ENCODE measurements around the gene CAMK2A.
A peak's percentile ranks its signal among the peaks of the same experiment; 100 is the strongest.

- no peak for TF ChIP-seq CTCF (IDR thresholded peaks at IDR 0.05; ENCODE audit: low read depth, low read length, missing input control)
- TF ChIP-seq FOXA1 (IDR thresholded peaks at IDR 0.05), result no peak
- no peak for TF ChIP-seq ATF3 (IDR thresholded peaks at IDR 0.05)
- no peak for TF ChIP-seq JUND (IDR thresholded peaks at IDR 0.05)
- no peak for TF ChIP-seq ZBTB33 (IDR thresholded peaks at IDR 0.05)
- TF ChIP-seq MAX (IDR thresholded peaks at IDR 0.05), result no peak
- TF ChIP-seq RAD21 (IDR thresholded peaks at IDR 0.05), result no peak
- no peak for TF ChIP-seq HNF4G (IDR thresholded peaks at IDR 0.05)
- TF ChIP-seq RXRA (IDR thresholded peaks at IDR 0.05), result peak in 1 of 2 donors; percentile 3
- no peak for TF ChIP-seq HNF4A (conservative IDR thresholded peaks at IDR 0.05)
- no peak for TF ChIP-seq TAF1 (conservative IDR thresholded peaks at IDR 0.05)
- no peak for TF ChIP-seq REST (IDR thresholded peaks at IDR 0.05)
- TF ChIP-seq NR2F2 (IDR thresholded peaks at IDR 0.05), result peak; percentile 70
- no peak for TF ChIP-seq GABPA (IDR thresholded peaks at IDR 0.05 in 1 of 2, conservative IDR thresholded peaks at IDR 0.05 in 1 of 2)
Measured at GRCh38 chr5:150180241-150181026, 109.1 kb downstream of the CAMK2A start.
